ENCODE data around the gene JAZF1.
A peak's percentile ranks its signal among the peaks of the same experiment; 100 is the strongest.
"Not testable (repeated sequence)": the region's sequence is repeated elsewhere in the genome, so short reads cannot be mapped to it uniquely, and the experiment has no call there.

JAZF1 gene

GRCh38 chr7:28020302-28020940 lies 160.2 kb downstream of the JAZF1 start:
- ATAC-seq (ENCODE audit: low read depth): peak; percentile 70
- Mint-ChIP-seq H3K27me3 (no peaks in the 10 kb centered on the region), H3K9me3 (no peaks in the 10 kb centered on the region), H3K27ac (no peak overlapping the region), H3K4me1 (peaks cover 15% of the 10 kb centered on the region), H3K4me3 (no peak overlapping the region), H3K36me3 (peaks cover 13% of the 10 kb centered on the region)
- DNase-seq (ENCODE audit: low spot score in 2 of 2): peak; percentile 24 to 28

GRCh38 chr7:28018856-28019465 lies 161.6 kb downstream of the JAZF1 start:
- no peaks in the 10 kb centered on the region for H3K27me3 Mint-ChIP-seq
- peaks cover 9% of the 10 kb centered on the region for H3K4me1 Mint-ChIP-seq
- no peak for DNase-seq (ENCODE audit: low spot score in 2 of 2)
- no peak overlapping the region for H3K27ac Mint-ChIP-seq
- no peak overlapping the region for H3K4me3 Mint-ChIP-seq
- ATAC-seq (ENCODE audit: low read depth): no peak
- H3K9me3 Mint-ChIP-seq: peaks cover 6% of the 10 kb centered on the region
- H3K36me3 Mint-ChIP-seq: peaks cover 20% of the 10 kb centered on the region

- H3K4me1 Mint-ChIP-seq: peaks cover 11% of the 10 kb centered on the region
- ATAC-seq (ENCODE audit: low read depth): no peak
- H3K27me3 Mint-ChIP-seq: no peaks in the 10 kb centered on the region
- no peak overlapping the region for H3K27ac Mint-ChIP-seq
- no peak overlapping the region for H3K4me3 Mint-ChIP-seq
- H3K36me3 Mint-ChIP-seq: peaks cover 20% of the 10 kb centered on the region
- H3K9me3 Mint-ChIP-seq: peaks cover 6% of the 10 kb centered on the region
- DNase-seq (ENCODE audit: low spot score in 2 of 2): no peak
These were observed 162.1 kb downstream of the JAZF1 start for GRCh38 chr7:28018446-28018845.

- H3K27ac Mint-ChIP-seq: no peak overlapping the region
- no peak overlapping the region for H3K4me3 Mint-ChIP-seq
- H3K4me1 Mint-ChIP-seq: peaks cover 12% of the 10 kb centered on the region
- ATAC-seq (ENCODE audit: low read depth) (no peak), DNase-seq (ENCODE audit: low spot score in 2 of 2) (no peak)
- H3K27me3 Mint-ChIP-seq: no peaks in the 10 kb centered on the region
- peaks cover 6% of the 10 kb centered on the region for H3K9me3 Mint-ChIP-seq
- peaks cover 20% of the 10 kb centered on the region for H3K36me3 Mint-ChIP-seq
These were observed 162.6 kb downstream of the JAZF1 start for GRCh38 chr7:28018020-28018419.

GRCh38 chr7:28017372-28017771 lies 163.2 kb downstream of the JAZF1 start:
- DNase-seq (ENCODE audit: low spot score in 2 of 2) (no peak), ATAC-seq (ENCODE audit: low read depth) (no peak)
- H3K4me3 Mint-ChIP-seq: no peak overlapping the region
- H3K36me3 Mint-ChIP-seq: peaks cover 20% of the 10 kb centered on the region
- H3K4me1 Mint-ChIP-seq: peaks cover 12% of the 10 kb centered on the region
- H3K27me3 Mint-ChIP-seq: no peaks in the 10 kb centered on the region
- H3K9me3 Mint-ChIP-seq: peaks cover 6% of the 10 kb centered on the region
- H3K27ac Mint-ChIP-seq: no peak overlapping the region

GRCh38 chr7:28016297-28016696 lies 164.3 kb downstream of the JAZF1 start:
- no peak for DNase-seq (ENCODE audit: low spot score in 2 of 2)
- Mint-ChIP-seq H3K4me1 (peaks cover 14% of the 10 kb centered on the region), H3K9me3 (peaks cover 6% of the 10 kb centered on the region), H3K36me3 (peaks cover 21% of the 10 kb centered on the region), H3K27ac (no peak overlapping the region), H3K27me3 (no peaks in the 10 kb centered on the region), H3K4me3 (no peak overlapping the region)
- no peak for ATAC-seq (ENCODE audit: low read depth)

- Mint-ChIP-seq H3K4me1 (peaks cover 19% of the 10 kb centered on the region), H3K36me3 (peaks cover 21% of the 10 kb centered on the region), H3K4me3 (no peak overlapping the region), H3K9me3 (peaks cover 6% of the 10 kb centered on the region), H3K27me3 (no peaks in the 10 kb centered on the region), H3K27ac (no peak overlapping the region)
- ATAC-seq (ENCODE audit: low read depth) (no peak), DNase-seq (ENCODE audit: low spot score in 2 of 2) (no peak)
These were observed 165.4 kb downstream of the JAZF1 start for GRCh38 chr7:28015169-28015568.

- not testable (repeated sequence) for H3K27ac Mint-ChIP-seq; H3K9me3 Mint-ChIP-seq; H3K4me3 Mint-ChIP-seq; DNase-seq (ENCODE audit: low spot score in 2 of 2); ATAC-seq (ENCODE audit: low read depth); H3K27me3 Mint-ChIP-seq
- H3K4me1 Mint-ChIP-seq: peaks cover 21% of the 10 kb centered on the region
- peaks cover 23% of the 10 kb centered on the region for H3K36me3 Mint-ChIP-seq
These were observed 166.3 kb downstream of the JAZF1 start for GRCh38 chr7:28014340-28014739.

GRCh38 chr7:28013441-28013840 lies 167.2 kb downstream of the JAZF1 start:
- no peak for ATAC-seq (ENCODE audit: low read depth)
- H3K4me3 Mint-ChIP-seq: no peak overlapping the region
- H3K27me3 Mint-ChIP-seq: no peaks in the 10 kb centered on the region
- H3K36me3 Mint-ChIP-seq: peaks cover 23% of the 10 kb centered on the region
- peaks cover 6% of the 10 kb centered on the region for H3K9me3 Mint-ChIP-seq
- peaks cover 26% of the 10 kb centered on the region for H3K4me1 Mint-ChIP-seq
- no peak overlapping the region for H3K27ac Mint-ChIP-seq
- DNase-seq (ENCODE audit: low spot score in 2 of 2): no peak

- peaks cover 27% of the 10 kb centered on the region for H3K4me1 Mint-ChIP-seq
These were observed 167.6 kb downstream of the JAZF1 start for GRCh38 chr7:28013019-28013418.

GRCh38 chr7:28008911-28009310 lies 171.7 kb downstream of the JAZF1 start:
- DNase-seq (ENCODE audit: low spot score in 2 of 2) (no peak), ATAC-seq (ENCODE audit: low read depth) (no peak)
- H3K4me1 Mint-ChIP-seq: peaks cover 23% of the 10 kb centered on the region
- no peaks in the 10 kb centered on the region for H3K27me3 Mint-ChIP-seq
- H3K9me3 Mint-ChIP-seq: no peaks in the 10 kb centered on the region
- no peak overlapping the region for H3K4me3 Mint-ChIP-seq
- peak overlapping the region; percentile 21 for H3K27ac Mint-ChIP-seq
- peaks cover 7% of the 10 kb centered on the region for H3K36me3 Mint-ChIP-seq

More at GRCh38 chr7:28013019-28013418, 167.6 kb downstream of the JAZF1 start:
- H3K9me3 Mint-ChIP-seq: peaks cover 6% of the 10 kb centered on the region
- peaks cover 23% of the 10 kb centered on the region for H3K36me3 Mint-ChIP-seq
- ATAC-seq (ENCODE audit: low read depth) (no peak), DNase-seq (ENCODE audit: low spot score in 2 of 2) (no peak)
- H3K4me3 Mint-ChIP-seq: no peak overlapping the region
- no peaks in the 10 kb centered on the region for H3K27me3 Mint-ChIP-seq
- H3K27ac Mint-ChIP-seq: no peak overlapping the region

GRCh38 chr7:28008171-28008570 lies 172.4 kb downstream of the JAZF1 start:
- DNase-seq (ENCODE audit: low spot score in 2 of 2) (no peak), ATAC-seq (ENCODE audit: low read depth) (no peak)
- no peaks in the 10 kb centered on the region for H3K9me3 Mint-ChIP-seq
- H3K27ac Mint-ChIP-seq: no peak overlapping the region
- no peaks in the 10 kb centered on the region for H3K27me3 Mint-ChIP-seq
- peaks cover 9% of the 10 kb centered on the region for H3K36me3 Mint-ChIP-seq
- no peak overlapping the region for H3K4me3 Mint-ChIP-seq
- H3K4me1 Mint-ChIP-seq: peaks cover 21% of the 10 kb centered on the region

GRCh38 chr7:28006491-28006890 lies 174.1 kb downstream of the JAZF1 start:
- Mint-ChIP-seq H3K36me3 (peaks cover 8% of the 10 kb centered on the region), H3K27me3 (no peaks in the 10 kb centered on the region)

GRCh38 chr7:28005847-28006231 lies 174.8 kb downstream of the JAZF1 start:
- Mint-ChIP-seq H3K4me1 (peaks cover 26% of the 10 kb centered on the region), H3K9me3 (no peaks in the 10 kb centered on the region), H3K27me3 (no peaks in the 10 kb centered on the region), H3K27ac (peak overlapping the region; percentile 41), H3K4me3 (no peak overlapping the region), H3K36me3 (peaks cover 9% of the 10 kb centered on the region)
- DNase-seq (ENCODE audit: low spot score in 2 of 2) (no peak), ATAC-seq (ENCODE audit: low read depth) (no peak)

More at GRCh38 chr7:28006491-28006890, 174.1 kb downstream of the JAZF1 start:
- H3K9me3 Mint-ChIP-seq: no peaks in the 10 kb centered on the region
- H3K4me1 Mint-ChIP-seq: peaks cover 26% of the 10 kb centered on the region
- ATAC-seq (ENCODE audit: low read depth) (no peak), DNase-seq (ENCODE audit: low spot score in 2 of 2) (no peak)
- H3K4me3 Mint-ChIP-seq: no peak overlapping the region
- no peak overlapping the region for H3K27ac Mint-ChIP-seq

Measured in memory B cell (primary cell).